ENCODE data around the gene NUBP2. TPM values are rescaled to one million over a fixed set of nuclear protein-coding genes. Genes with fewer than 3 reads are reported as not detected.

NUBP2 gene
- total RNA-seq, 1 donor from 2014 or later, result 37.9 TPM

- FAIRE-seq, result no peak
Observed at GRCh38 chr16:1757714-1758461, 24.9 kb upstream of the NUBP2 start.

GRCh38 chr16:1758923-1759322 lies 23.8 kb upstream of the NUBP2 start:
- FAIRE-seq (no peak), DNase-seq (ENCODE audit: low spot score in 2 of 2) (no peak)

More at GRCh38 chr16:1757714-1758461, 24.9 kb upstream of the NUBP2 start:
- no peak for DNase-seq (ENCODE audit: low spot score in 2 of 2)

- FAIRE-seq, result no peak
Observed at GRCh38 chr16:1759511-1759910, 23.2 kb upstream of the NUBP2 start.

GRCh38 chr16:1760911-1761310 lies 21.8 kb upstream of the NUBP2 start:
- no peak for FAIRE-seq
- DNase-seq (ENCODE audit: low spot score in 2 of 2), result no peak

More at GRCh38 chr16:1759511-1759910, 23.2 kb upstream of the NUBP2 start:
- DNase-seq (ENCODE audit: low spot score in 2 of 2), result no peak

- FAIRE-seq, result no peak
- no peak for DNase-seq (ENCODE audit: low spot score in 2 of 2)
Observed at GRCh38 chr16:1761751-1762150, 21.0 kb upstream of the NUBP2 start.

- DNase-seq (ENCODE audit: low spot score in 2 of 2), result no peak
- FAIRE-seq, result no peak
Observed at GRCh38 chr16:1762196-1762878, 20.4 kb upstream of the NUBP2 start.

GRCh38 chr16:1762879-1763520 lies 19.8 kb upstream of the NUBP2 start:
- DNase-seq (ENCODE audit: low spot score in 2 of 2) (no peak), FAIRE-seq (no peak)

GRCh38 chr16:1763521-1764511 lies 18.9 kb upstream of the NUBP2 start:
- FAIRE-seq (no peak), DNase-seq (ENCODE audit: low spot score in 2 of 2) (peak in 1 of 2 donors; percentile 63)

GRCh38 chr16:1764971-1765370 lies 17.8 kb upstream of the NUBP2 start:
- DNase-seq (ENCODE audit: low spot score in 2 of 2) (no peak), FAIRE-seq (no peak)

GRCh38 chr16:1765826-1766225 lies 16.9 kb upstream of the NUBP2 start:
- DNase-seq (ENCODE audit: low spot score in 2 of 2) (no peak), FAIRE-seq (no peak)

- FAIRE-seq (no peak), DNase-seq (ENCODE audit: low spot score in 2 of 2) (no peak)
Observed at GRCh38 chr16:1766231-1766630, 16.5 kb upstream of the NUBP2 start.

- DNase-seq (ENCODE audit: low spot score in 2 of 2) (no peak), FAIRE-seq (no peak)
Observed at GRCh38 chr16:1766701-1767100, 16.1 kb upstream of the NUBP2 start.

GRCh38 chr16:1767116-1767994 lies 15.4 kb upstream of the NUBP2 start:
- no peak for FAIRE-seq

GRCh38 chr16:1768061-1768766 lies 14.5 kb upstream of the NUBP2 start:
- DNase-seq (ENCODE audit: low spot score in 2 of 2) (no peak), FAIRE-seq (no peak)

More at GRCh38 chr16:1767116-1767994, 15.4 kb upstream of the NUBP2 start:
- DNase-seq (ENCODE audit: low spot score in 2 of 2), result no peak

- no peak for DNase-seq (ENCODE audit: low spot score in 2 of 2)
- FAIRE-seq, result no peak
Observed at GRCh38 chr16:1768767-1769401, 13.9 kb upstream of the NUBP2 start.

- no peak for DNase-seq (ENCODE audit: low spot score in 2 of 2)
- no peak for FAIRE-seq
Observed at GRCh38 chr16:1769402-1770300, 13.1 kb upstream of the NUBP2 start.

Measured in frontal cortex (tissue), 4 donors.